Measurements from ENCODE around the gene HOXC12. TPM values are rescaled to one million over a fixed set of nuclear protein-coding genes. Genes with fewer than 3 reads are reported as not detected.
A peak's percentile ranks its signal among the peaks of the same experiment; 100 is the strongest.

Gene HOXC12
- total and polyA plus RNA-seq, 11 donors: not detected

GRCh38 chr12:53988541-53989226 is 34.0 kb downstream of the HOXC12 start:
- no peaks in the 10 kb centered on the region for H3K9me3 ChIP-seq
- DNase-seq (no peak), ATAC-seq (no peak)
- intact Hi-C loops (cut with DNase I): loop anchor here in 1 of 10 donors (5.0 kb wide), 1 partner anchor 211 kb away; no protein-coding TSS in a partner anchor
- no peak overlapping the region for H3K27ac ChIP-seq
- peaks cover 75 to 100% (median 98%) of the 10 kb centered on the region in 9 donors for H3K27me3 ChIP-seq
- TF ChIP-seq, protein P1, sequence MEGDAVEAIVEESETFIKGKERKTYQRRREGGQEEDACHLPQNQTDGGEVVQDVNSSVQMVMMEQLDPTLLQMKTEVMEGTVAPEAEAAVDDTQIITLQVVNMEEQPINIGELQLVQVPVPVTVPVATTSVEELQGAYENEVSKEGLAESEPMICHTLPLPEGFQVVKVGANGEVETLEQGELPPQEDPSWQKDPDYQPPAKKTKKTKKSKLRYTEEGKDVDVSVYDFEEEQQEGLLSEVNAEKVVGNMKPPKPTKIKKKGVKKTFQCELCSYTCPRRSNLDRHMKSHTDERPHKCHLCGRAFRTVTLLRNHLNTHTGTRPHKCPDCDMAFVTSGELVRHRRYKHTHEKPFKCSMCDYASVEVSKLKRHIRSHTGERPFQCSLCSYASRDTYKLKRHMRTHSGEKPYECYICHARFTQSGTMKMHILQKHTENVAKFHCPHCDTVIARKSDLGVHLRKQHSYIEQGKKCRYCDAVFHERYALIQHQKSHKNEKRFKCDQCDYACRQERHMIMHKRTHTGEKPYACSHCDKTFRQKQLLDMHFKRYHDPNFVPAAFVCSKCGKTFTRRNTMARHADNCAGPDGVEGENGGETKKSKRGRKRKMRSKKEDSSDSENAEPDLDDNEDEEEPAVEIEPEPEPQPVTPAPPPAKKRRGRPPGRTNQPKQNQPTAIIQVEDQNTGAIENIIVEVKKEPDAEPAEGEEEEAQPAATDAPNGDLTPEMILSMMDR (IDR thresholded peaks at IDR 0.05): no peak
- TF ChIP-seq POLR2A (IDR thresholded peaks at IDR 0.05): no peak
- H3K4me1 ChIP-seq: peaks cover 0 to 27% (median 14%) of the 10 kb centered on the region in 12 donors
- 1 to 8% (median 4%) methylated on average over 5 of the region's 5 CpGs for WGBS, 4 donors
- H3K4me3 ChIP-seq: no peak overlapping the region
- no peaks in the 10 kb centered on the region for H3K36me3 ChIP-seq

DNA sequence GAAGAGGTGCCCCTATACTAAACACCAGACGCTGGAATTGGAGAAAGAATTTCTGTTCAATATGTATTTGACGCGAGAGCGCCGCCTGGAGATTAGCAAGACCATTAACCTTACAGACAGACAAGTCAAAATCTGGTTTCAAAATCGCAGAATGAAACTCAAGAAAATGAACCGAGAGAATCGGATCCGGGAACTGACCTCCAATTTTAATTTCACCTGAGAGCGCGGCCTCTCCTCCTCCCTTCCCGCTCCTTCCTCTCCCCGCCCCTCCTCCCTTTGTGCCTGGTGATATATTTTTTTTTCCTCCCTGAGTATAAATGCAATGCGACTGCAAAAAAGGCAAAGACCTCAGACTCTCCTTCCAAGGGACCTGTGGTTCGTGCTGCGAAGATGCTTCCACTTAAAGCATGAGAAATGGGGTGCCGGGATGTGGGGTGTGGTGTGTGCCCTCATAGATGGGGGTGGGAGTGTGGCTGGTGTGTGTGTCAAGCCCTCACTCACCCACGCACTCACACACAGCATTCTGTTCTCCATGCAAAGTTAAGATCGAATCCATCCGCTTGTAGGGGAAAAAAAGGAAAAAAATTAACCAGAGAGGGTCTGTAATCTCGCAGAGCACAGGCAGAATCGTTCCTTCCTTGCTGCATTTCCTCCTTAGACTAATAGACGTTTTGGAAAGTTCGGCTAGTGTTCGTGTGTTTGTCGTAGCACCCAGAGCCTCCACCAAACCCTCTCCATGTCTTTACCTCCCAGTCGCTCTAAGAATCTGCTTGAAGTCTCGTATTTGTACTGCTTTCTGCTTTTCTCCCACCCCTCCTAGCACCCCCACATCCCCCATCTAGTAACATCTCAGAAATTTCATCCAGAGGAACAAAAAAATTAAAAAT is 34.8 kb downstream of the HOXC12 start:
- intact Hi-C loops (cut with DNase I): loop anchor here in 1 of 10 donors (5.0 kb wide), 1 partner anchor 212 kb away; no protein-coding TSS in a partner anchor
- H3K4me1 ChIP-seq: peaks cover 0 to 35% (median 19%) of the 10 kb centered on the region in 12 donors
- TF ChIP-seq, protein P1 (IDR thresholded peaks at IDR 0.05): peak in 4 of 12 donors; percentile 16 to 30 (median 26)
- no peak for TF ChIP-seq POLR2A (IDR thresholded peaks at IDR 0.05)
- no peaks in the 10 kb centered on the region for H3K36me3 ChIP-seq
- no peak overlapping the region for H3K4me3 ChIP-seq
- ATAC-seq (no peak), DNase-seq (peak in 1 of 5 donors; percentile 24)
- WGBS, 4 donors: 5% methylated on average over 28 of the region's 28 CpGs
- H3K27ac ChIP-seq: no peak overlapping the region
- peaks cover 74 to 100% (median 97%) of the 10 kb centered on the region in 9 donors for H3K27me3 ChIP-seq
- no peaks in the 10 kb centered on the region for H3K9me3 ChIP-seq

DNA sequence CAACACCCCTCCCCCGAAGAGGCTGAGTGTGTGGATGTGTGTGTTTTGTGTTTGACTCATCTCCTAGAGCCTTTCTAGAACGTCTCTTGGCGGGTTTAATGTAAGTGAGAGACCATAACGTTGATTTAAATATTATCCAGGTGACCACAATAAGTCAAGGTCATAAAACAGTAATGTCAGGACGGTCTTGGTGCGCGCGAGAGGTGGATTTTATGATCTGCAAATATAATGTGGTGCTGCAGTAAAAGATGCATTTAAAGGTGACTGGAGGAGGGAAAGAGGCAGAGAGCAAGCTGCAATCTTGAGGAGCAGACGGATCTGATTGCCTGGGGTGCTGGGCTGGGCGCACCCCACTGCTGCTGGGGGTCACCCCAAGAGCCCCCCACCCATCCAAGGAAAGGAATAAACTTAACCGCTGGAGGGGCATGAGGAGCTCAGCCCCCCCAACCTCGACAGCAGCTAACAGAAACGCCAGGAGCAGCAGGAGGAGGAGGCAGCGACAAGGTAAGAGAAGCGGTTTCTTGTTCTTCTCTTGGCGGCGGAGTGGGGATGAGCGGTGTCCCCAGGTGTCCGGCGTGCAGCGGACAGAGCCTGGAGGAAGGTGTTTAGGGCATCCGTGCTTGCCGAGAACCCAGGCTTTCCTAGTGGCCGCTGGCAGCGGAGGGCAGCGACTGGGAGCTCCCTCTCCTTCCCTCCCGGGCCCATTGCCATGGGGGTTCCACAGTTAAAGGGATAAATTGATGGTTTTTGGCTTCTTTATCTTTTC is 35.8 kb downstream of the HOXC12 start:
- no peak for ATAC-seq
- TF ChIP-seq POLR2A (IDR thresholded peaks at IDR 0.05): no peak
- TF ChIP-seq, protein P1 (IDR thresholded peaks at IDR 0.05): no peak
- H3K27me3 ChIP-seq: peaks cover 78 to 100% (median 99%) of the 10 kb centered on the region in 9 donors
- H3K36me3 ChIP-seq: no peaks in the 10 kb centered on the region
- peak in 1 of 5 donors; percentile 10 for DNase-seq
- H3K27ac ChIP-seq: no peak overlapping the region
- no peak overlapping the region for H3K4me3 ChIP-seq
- intact Hi-C loops (cut with DNase I): no loop called here
- H3K4me1 ChIP-seq: peaks cover 0 to 37% (median 24%) of the 10 kb centered on the region in 12 donors
- 4 to 8% (median 6%) methylated on average over 26 to 27 of the region's 27 CpGs for WGBS, 4 donors
- H3K9me3 ChIP-seq: no peaks in the 10 kb centered on the region
